WTC11 (cell line): ENCODE data around the gene CAPN13. TPM values are rescaled to one million over a fixed set of nuclear protein-coding genes. Genes with fewer than 3 reads are reported as not detected.

Experiments used
- ATAC-seq: fragments of 200-7000 bp; cut with Tn5 transposase; 2 replicates; pipeline ENCODE4 v1.10.0; 2021; ENCODE audit warnings: mild to moderate bottlenecking, moderate library complexity
- CTCF ChIA-PET: fragments of 300-600 bp; sonication (Branson Sonifier 250); formaldehyde crosslinking; loops from one replicate; lab custom pipeline; 2021; ENCODE audit warnings: antibody characterized with exemption; lab: Charles Lee
- POLR2A ChIA-PET: fragments of 350-600 bp; sonication (Branson Sonifier 250); formaldehyde crosslinking; loops from one replicate; lab custom pipeline; 2021; ENCODE audit warnings: antibody characterized with exemption; lab: Charles Lee
- DNase-seq: peaks from one replicate; pipeline ENCODE4 v3.0.0; 2021; ENCODE audit warnings: low spot score
- H3K27ac Mint-ChIP-seq: 2 replicates; pipeline ENCODE4 v1.8.0; 2021; ENCODE audit warnings: mixed read lengths
- H3K27me3 Mint-ChIP-seq: 2 replicates; pipeline ENCODE4 v1.8.0; 2021; ENCODE audit warnings: low read depth, mild to moderate bottlenecking, moderate library complexity, mixed read lengths
- H3K36me3 Mint-ChIP-seq: 2 replicates; pipeline ENCODE4 v1.8.0; 2021; ENCODE audit warnings: mixed read lengths
- H3K4me1 Mint-ChIP-seq: 2 replicates; pipeline ENCODE4 v1.8.0; 2022; ENCODE audit warnings: mixed read lengths
- H3K4me3 Mint-ChIP-seq: 2 replicates; pipeline ENCODE4 v1.8.0; 2021; ENCODE audit warnings: mild to moderate bottlenecking, moderate library complexity, mixed read lengths
- H3K9me3 Mint-ChIP-seq: 2 replicates; pipeline ENCODE4 v1.8.0; 2021; ENCODE audit warnings: mixed read lengths
- AFF4 ChIP-seq: sonication (generic); formaldehyde crosslinking; IDR thresholded peaks from 2 replicates; pipeline ENCODE4 v1.8.1; 2023; ENCODE audit warnings: mild to moderate bottlenecking, missing genetic modification reagents, borderline replicate concordance
- ARID4B ChIP-seq: sonication (generic); formaldehyde crosslinking; IDR thresholded peaks from 2 replicates; pipeline ENCODE4 v1.8.0; 2023; ENCODE audit warnings: missing genetic modification reagents, mild to moderate bottlenecking, borderline replicate concordance
- ATF2 ChIP-seq: sonication (generic); formaldehyde crosslinking; IDR thresholded peaks from 2 replicates; pipeline ENCODE4 v1.8.1; 2022; ENCODE audit warnings: low read depth, missing genetic modification reagents, borderline replicate concordance
- CREM ChIP-seq: sonication (generic); formaldehyde crosslinking; IDR thresholded peaks from 2 replicates; pipeline ENCODE4 v1.8.1; 2022; ENCODE audit warnings: mild to moderate bottlenecking, missing genetic modification reagents, moderate library complexity
- E2F5 ChIP-seq: sonication (generic); formaldehyde crosslinking; IDR thresholded peaks from 2 replicates; pipeline ENCODE4 v1.8.1; 2022; ENCODE audit warnings: mild to moderate bottlenecking, moderate library complexity, missing genetic modification reagents
- FOXP4 ChIP-seq: sonication (generic); formaldehyde crosslinking; IDR thresholded peaks from 2 replicates; pipeline ENCODE4 v1.8.0; 2022; ENCODE audit warnings: mild to moderate bottlenecking, missing genetic modification reagents
- GABPB1 ChIP-seq: sonication (generic); formaldehyde crosslinking; IDR thresholded peaks from 2 replicates; pipeline ENCODE4 v1.8.1; 2023; ENCODE audit warnings: mild to moderate bottlenecking, missing genetic modification reagents
- MXD4 ChIP-seq: fragments of 250-450 bp; sonication (Bioruptor Pico); IDR thresholded peaks from 2 replicates; pipeline ENCODE4 v1.8.0; 2021; ENCODE audit warnings: mild to moderate bottlenecking, moderate library complexity, borderline replicate concordance
- NFE2L1 ChIP-seq: sonication (generic); formaldehyde crosslinking; IDR thresholded peaks from 2 replicates; pipeline ENCODE4 v1.8.1; 2023; ENCODE audit warnings: missing genetic modification reagents
- NFYB ChIP-seq: sonication (generic); formaldehyde crosslinking; conservative IDR thresholded peaks from 2 replicates; pipeline ENCODE4 v1.8.0; 2022; ENCODE audit warnings: low read depth, missing genetic modification reagents
- RORB ChIP-seq: fragments of 250-450 bp; sonication (Bioruptor Pico); IDR thresholded peaks from 2 replicates; pipeline ENCODE4 v1.9.0; 2021; ENCODE audit warnings: mild to moderate bottlenecking
- ZNF317 ChIP-seq: sonication (generic); formaldehyde crosslinking; IDR thresholded peaks from 2 replicates; pipeline ENCODE4 v1.8.1; 2023; ENCODE audit warnings: low read depth, mild to moderate bottlenecking, moderate library complexity, missing genetic modification reagents, borderline replicate concordance
- ZNF416 ChIP-seq: fragments of 250-450 bp; sonication (Bioruptor Pico); IDR thresholded peaks from 2 replicates; pipeline ENCODE4 v1.9.0; 2021; ENCODE audit warnings: mild to moderate bottlenecking, inconsistent platforms
- ZNF671 ChIP-seq: fragments of 250-450 bp; sonication (Bioruptor Pico); IDR thresholded peaks from 2 replicates; pipeline ENCODE4 v1.8.0; 2021; ENCODE audit warnings: mild to moderate bottlenecking
- ZSCAN18 ChIP-seq: fragments of 250-450 bp; sonication (Bioruptor Pico); IDR thresholded peaks from 2 replicates; pipeline ENCODE4 v2.1.2; 2022; ENCODE audit warnings: mild to moderate bottlenecking, moderate library complexity
- total RNA-seq: library from RNA; stranded (reverse); gene quantifications from 3 replicates; pipeline ENCODE4 v1.2.3, GENCODE V29; 2021

The CAPN13 gene
- total RNA-seq, 1 experiment from 2014 or later = 1.7 TPM

- no peak for TF ChIP-seq MXD4
- no peak for TF ChIP-seq GABPB1
- no peak for TF ChIP-seq NFYB (CRISPR knock-in tag)
- TF ChIP-seq ZSCAN18 (CRISPR knock-in tag) = no peak
- TF ChIP-seq FOXP4 = no peak
Observed at GRCh38 chr2:30683236-30683956, 123.8 kb downstream of the CAPN13 start (continued).

- TF ChIP-seq RORB (CRISPR knock-in tag) (no peak), ARID4B (no peak), E2F5 (CRISPR knock-in tag) (no peak), AFF4 (CRISPR knock-in tag) (no peak), ZNF416 (no peak), ZNF317 (CRISPR knock-in tag) (no peak), CREM (CRISPR knock-in tag) (no peak), ZNF671 (CRISPR knock-in tag) (no peak), ATF2 (CRISPR knock-in tag) (no peak), NFE2L1 (CRISPR knock-in tag) (no peak), ZSCAN18 (CRISPR knock-in tag) (no peak)
- DNase-seq (no peak), ATAC-seq (no peak)
- Mint-ChIP-seq H3K4me1 (peaks cover 6% of the 10 kb centered on the region), H3K4me3 (no peak overlapping the region), H3K27me3 (no peaks in the 10 kb centered on the region), H3K9me3 (no peaks in the 10 kb centered on the region), H3K27ac (no peak overlapping the region), H3K36me3 (no peaks in the 10 kb centered on the region)
- POLR2A ChIA-PET = no interaction called here
- CTCF ChIA-PET = interaction anchor here (1.0 kb wide), 1 partner anchor 31 kb away, joined by 3 read pairs; no protein-coding TSS in a partner anchor
Observed at GRCh38 chr2:30681022-30681421, 126.2 kb downstream of the CAPN13 start.
